ENCODE data around the gene CD59. TPM values are rescaled to one million over a fixed set of nuclear protein-coding genes. Genes with fewer than 3 reads are reported as not detected.

Gene CD59
- total RNA-seq, 4 donors from 2014 or later = 321 to 413 (median 356) TPM

DNA sequence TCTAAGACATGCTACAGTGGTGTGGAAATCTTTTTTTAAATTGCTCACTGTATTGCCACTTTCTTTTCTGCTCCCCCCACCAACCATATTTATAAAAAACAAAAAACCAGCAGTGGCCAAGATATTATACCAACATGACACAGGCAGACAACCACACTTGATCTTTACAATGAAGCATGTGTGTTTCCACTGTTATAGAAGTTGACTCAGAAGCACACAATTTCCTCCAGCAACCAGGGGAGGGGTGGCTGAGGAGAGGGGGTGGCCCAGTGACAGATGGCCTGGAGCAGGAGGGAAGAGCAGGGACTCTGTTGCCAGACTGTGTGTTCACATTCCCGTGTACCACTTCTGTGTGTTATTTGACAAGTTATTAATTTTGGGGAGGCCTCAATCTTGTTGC lies 14.8 kb downstream of the CD59 start:
- TF ChIP-seq, protein P1, sequence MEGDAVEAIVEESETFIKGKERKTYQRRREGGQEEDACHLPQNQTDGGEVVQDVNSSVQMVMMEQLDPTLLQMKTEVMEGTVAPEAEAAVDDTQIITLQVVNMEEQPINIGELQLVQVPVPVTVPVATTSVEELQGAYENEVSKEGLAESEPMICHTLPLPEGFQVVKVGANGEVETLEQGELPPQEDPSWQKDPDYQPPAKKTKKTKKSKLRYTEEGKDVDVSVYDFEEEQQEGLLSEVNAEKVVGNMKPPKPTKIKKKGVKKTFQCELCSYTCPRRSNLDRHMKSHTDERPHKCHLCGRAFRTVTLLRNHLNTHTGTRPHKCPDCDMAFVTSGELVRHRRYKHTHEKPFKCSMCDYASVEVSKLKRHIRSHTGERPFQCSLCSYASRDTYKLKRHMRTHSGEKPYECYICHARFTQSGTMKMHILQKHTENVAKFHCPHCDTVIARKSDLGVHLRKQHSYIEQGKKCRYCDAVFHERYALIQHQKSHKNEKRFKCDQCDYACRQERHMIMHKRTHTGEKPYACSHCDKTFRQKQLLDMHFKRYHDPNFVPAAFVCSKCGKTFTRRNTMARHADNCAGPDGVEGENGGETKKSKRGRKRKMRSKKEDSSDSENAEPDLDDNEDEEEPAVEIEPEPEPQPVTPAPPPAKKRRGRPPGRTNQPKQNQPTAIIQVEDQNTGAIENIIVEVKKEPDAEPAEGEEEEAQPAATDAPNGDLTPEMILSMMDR (IDR thresholded peaks at IDR 0.05; ENCODE audit: low read depth) = no peak

GRCh38 chr11:33719587-33719986 lies 16.6 kb downstream of the CD59 start:
- TF ChIP-seq, protein P1 (IDR thresholded peaks at IDR 0.05; ENCODE audit: low read depth) = no peak

DNA sequence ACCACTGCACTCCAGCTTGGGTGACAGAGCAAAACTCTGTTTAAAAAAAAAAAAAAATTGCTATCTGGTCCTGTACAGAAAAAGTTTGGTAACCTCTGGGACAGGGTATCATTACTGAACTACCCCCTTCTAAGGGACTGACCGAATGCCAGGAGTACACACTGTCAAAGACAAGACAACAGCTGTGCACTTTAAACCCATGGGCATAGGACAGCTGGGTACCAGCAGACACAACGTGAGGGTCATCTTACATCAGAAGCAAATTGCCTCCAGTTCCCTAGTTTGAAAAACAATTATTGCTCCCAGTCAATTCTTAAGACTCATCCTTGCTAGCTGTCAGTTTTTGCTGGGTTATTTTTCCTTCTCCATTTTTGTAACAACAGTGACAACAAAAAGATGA lies 17.8 kb downstream of the CD59 start:
- TF ChIP-seq, protein P1 (IDR thresholded peaks at IDR 0.05; ENCODE audit: low read depth) = no peak

- TF ChIP-seq, protein P1 (IDR thresholded peaks at IDR 0.05; ENCODE audit: low read depth) = no peak
Measured at GRCh38 chr11:33716243-33716642, 20.0 kb downstream of the CD59 start.

DNA sequence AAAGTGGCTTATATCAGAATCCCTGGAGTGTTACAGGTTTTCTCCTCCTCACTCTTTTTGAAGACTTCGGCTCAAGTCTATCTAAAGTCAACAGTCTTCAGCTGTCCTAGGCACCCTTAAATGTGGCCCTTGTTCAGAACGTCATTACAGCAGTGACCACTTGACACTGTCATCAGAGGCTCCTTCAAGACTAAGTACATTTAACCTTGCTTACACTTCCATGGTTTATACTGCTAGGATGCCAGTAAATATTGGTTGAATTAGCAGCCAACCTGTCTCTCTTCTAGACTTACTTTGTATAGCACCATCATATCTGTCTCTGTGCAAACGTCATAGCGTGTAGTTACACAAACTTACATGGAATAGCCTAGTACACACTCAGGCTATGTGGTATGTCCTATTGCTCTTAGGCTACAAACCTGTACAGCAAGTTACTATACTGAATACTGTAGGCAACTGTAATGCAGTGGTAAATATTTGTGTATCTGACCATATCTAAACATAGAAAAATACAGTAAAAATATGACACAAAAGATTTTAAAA lies 22.3 kb downstream of the CD59 start:
- TF ChIP-seq, protein P1 (IDR thresholded peaks at IDR 0.05; ENCODE audit: low read depth) = no peak

GRCh38 chr11:33713151-33713855 lies 22.9 kb downstream of the CD59 start:
- TF ChIP-seq, protein P1 (IDR thresholded peaks at IDR 0.05; ENCODE audit: low read depth) = no peak

DNA sequence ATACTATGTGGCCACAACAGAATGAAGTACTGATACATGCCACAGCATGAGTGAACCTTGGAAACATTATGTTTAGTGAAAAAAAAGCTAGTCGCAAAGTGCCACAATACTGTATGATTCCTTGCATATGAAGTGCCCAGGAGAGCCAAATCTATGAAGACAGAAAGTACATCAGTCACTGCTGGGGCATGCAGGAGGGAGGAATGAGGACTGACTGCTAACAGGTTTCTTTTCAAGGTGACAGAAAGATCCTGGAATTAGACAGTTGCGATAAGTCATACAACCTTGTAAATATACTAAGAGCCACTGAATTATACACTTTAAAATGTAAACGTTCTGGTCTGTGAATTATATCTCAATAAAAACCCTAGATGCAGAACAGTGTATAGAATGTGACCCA lies 23.8 kb downstream of the CD59 start:
- TF ChIP-seq, protein P1 (IDR thresholded peaks at IDR 0.05; ENCODE audit: low read depth) = no peak
